ENCODE measurements around the gene FSTL4. TPM values are rescaled to one million over a fixed set of nuclear protein-coding genes. Genes with fewer than 3 reads are reported as not detected.

Gene FSTL4
- total and polyA plus RNA-seq, 2 donors (not counting 1 experiment from before 2014, with no cell fraction given), result 0.31 to 6.7 TPM

DNA sequence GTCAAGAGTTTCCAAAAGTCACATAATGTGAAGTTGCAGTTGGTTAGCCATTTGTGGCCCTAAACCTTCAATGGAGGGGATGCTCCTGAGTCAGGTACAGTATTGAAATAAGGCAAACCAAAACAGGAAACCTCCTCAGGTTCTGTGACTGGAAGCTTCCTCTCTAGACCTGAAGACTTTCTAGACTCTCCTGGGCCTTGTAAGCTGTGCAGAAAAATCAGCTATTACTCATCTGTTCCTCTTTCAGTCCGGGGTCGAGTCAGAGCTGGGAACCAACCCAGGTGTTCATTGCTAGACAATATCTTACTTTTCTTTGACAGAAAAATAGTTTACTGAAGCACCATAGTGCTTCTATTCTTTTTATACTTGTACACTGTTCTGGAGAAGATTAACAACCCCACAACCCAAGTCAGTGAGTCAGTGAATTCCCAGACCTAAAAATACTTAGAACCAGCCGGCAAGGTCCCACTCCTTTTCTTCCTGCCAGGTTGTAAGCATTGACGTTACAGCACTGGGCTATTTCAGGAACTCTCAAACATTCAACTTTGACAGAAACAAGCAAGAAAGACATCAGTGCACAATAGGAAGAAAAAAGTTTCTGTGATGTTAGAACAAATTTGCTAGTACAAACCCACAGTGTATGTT is 47.3 kb downstream of the FSTL4 start:
- no peaks in the 10 kb centered on the region for H3K4me1 ChIP-seq (ENCODE audit: control insufficient read depth in 2 of 2, insufficient read depth in 2 of 2, low read length in 2 of 2)
- TF ChIP-seq, protein P1, sequence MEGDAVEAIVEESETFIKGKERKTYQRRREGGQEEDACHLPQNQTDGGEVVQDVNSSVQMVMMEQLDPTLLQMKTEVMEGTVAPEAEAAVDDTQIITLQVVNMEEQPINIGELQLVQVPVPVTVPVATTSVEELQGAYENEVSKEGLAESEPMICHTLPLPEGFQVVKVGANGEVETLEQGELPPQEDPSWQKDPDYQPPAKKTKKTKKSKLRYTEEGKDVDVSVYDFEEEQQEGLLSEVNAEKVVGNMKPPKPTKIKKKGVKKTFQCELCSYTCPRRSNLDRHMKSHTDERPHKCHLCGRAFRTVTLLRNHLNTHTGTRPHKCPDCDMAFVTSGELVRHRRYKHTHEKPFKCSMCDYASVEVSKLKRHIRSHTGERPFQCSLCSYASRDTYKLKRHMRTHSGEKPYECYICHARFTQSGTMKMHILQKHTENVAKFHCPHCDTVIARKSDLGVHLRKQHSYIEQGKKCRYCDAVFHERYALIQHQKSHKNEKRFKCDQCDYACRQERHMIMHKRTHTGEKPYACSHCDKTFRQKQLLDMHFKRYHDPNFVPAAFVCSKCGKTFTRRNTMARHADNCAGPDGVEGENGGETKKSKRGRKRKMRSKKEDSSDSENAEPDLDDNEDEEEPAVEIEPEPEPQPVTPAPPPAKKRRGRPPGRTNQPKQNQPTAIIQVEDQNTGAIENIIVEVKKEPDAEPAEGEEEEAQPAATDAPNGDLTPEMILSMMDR (IDR thresholded peaks at IDR 0.05), result no peak
- TF ChIP-seq EZH2 (IDR thresholded peaks at IDR 0.05; ENCODE audit: borderline replicate concordance, insufficient read depth, low read depth, low read length, poor library complexity, severe bottlenecking), result no peak
- CTCF ChIA-PET, result no interaction called here
- H4K20me1 ChIP-seq (ENCODE audit: control insufficient read depth, insufficient read depth, low read length, poor library complexity, severe bottlenecking), result no peaks in the 10 kb centered on the region
- H3K9ac ChIP-seq (ENCODE audit: low read length), result no peak overlapping the region
- H3K27me3 ChIP-seq (replicated peaks in 1 of 4; ENCODE audit: control extremely low read depth in 1 of 4, control insufficient read depth in 3 of 4, insufficient read depth in 4 of 4, low read length in 3 of 4), result peaks cover 0 to 13% (median 4%) of the 10 kb centered on the region in 4 experiments
- intact Hi-C loops (cut with micrococcal nuclease), result no loop called here
- no peak overlapping the region for H3K27ac ChIP-seq (ENCODE audit: low read length in 2 of 2)
- 78% methylated on average over 1 of the region's 4 CpGs for WGBS (ENCODE audit: insufficient coverage)
- DNase-seq (no peak), ATAC-seq (ENCODE audit: low read depth) (no peak)
- Mint-ChIP-seq H3K27ac (no peak overlapping the region), H3K4me3 (no peak overlapping the region), H3K4me1 (no peaks in the 10 kb centered on the region), H3K9me3 (ENCODE audit: insufficient read depth) (no peaks in the 10 kb centered on the region), H3K27me3 (peaks cover 44% of the 10 kb centered on the region)
- no peaks in the 10 kb centered on the region for H3K79me2 ChIP-seq (ENCODE audit: control insufficient read depth, insufficient read depth, low read length)
- H3K4me3 ChIP-seq (ENCODE audit: control extremely low read depth in 1 of 5, extremely low read depth in 1 of 5, insufficient read depth in 1 of 5, low read depth in 2 of 5, low read length in 4 of 5), result no peak overlapping the region
- no peak overlapping the region for H3K4me2 ChIP-seq (replicated peaks; ENCODE audit: low read depth, low read length, poor library complexity, severe bottlenecking)
- no peaks in the 10 kb centered on the region for H3K9me3 ChIP-seq (ENCODE audit: control extremely low read depth in 1 of 3, control insufficient read depth in 2 of 3, insufficient read depth in 1 of 3, low read length in 2 of 3)
- H3K36me3 ChIP-seq (replicated peaks in 1 of 2; ENCODE audit: control extremely low read depth in 1 of 2, control insufficient read depth in 1 of 2, extremely low read depth in 1 of 2, insufficient read depth in 2 of 2, low read length in 1 of 2), result no peaks in the 10 kb centered on the region
- POLR2A ChIA-PET, result no interaction called here
- no peak overlapping the region for H2AFZ ChIP-seq (ENCODE audit: insufficient read depth, low read depth, low read length, poor library complexity, severe bottlenecking)

DNA sequence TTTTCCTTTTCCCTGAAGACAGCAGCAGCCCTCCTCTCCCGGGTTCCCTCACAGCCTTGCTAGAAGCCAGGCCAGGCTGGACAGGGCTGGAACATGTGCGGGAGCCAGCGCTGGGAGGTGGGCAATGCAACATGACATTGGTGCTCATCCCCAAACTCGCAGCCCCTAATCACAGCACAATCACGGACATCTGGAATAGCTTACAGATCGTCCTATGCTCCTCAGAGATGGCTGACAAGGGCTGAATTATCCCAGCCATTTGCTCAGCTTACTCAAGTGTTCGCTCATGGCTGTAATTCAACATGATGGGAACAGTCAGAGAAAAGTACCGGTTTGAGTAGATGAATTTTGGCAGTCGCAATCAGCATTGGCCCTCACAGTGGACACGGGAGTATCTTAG is 49.8 kb downstream of the FSTL4 start:
- Histone ChIP-seq H3K9ac (ENCODE audit: low read length) (no peak overlapping the region), H2AFZ (ENCODE audit: insufficient read depth, low read depth, low read length, poor library complexity, severe bottlenecking) (no peak overlapping the region), H3K9me3 (ENCODE audit: control extremely low read depth in 1 of 3, control insufficient read depth in 2 of 3, insufficient read depth in 1 of 3, low read length in 2 of 3) (no peaks in the 10 kb centered on the region), H3K27me3 (replicated peaks in 1 of 4; ENCODE audit: control extremely low read depth in 1 of 4, control insufficient read depth in 3 of 4, insufficient read depth in 4 of 4, low read length in 3 of 4) (peaks cover 0 to 5% (median 2%) of the 10 kb centered on the region in 4 experiments), H4K20me1 (ENCODE audit: control insufficient read depth, insufficient read depth, low read length, poor library complexity, severe bottlenecking) (no peaks in the 10 kb centered on the region), H3K36me3 (replicated peaks in 1 of 2; ENCODE audit: control extremely low read depth in 1 of 2, control insufficient read depth in 1 of 2, extremely low read depth in 1 of 2, insufficient read depth in 2 of 2, low read length in 1 of 2) (no peaks in the 10 kb centered on the region), H3K4me3 (ENCODE audit: control extremely low read depth in 1 of 5, extremely low read depth in 1 of 5, insufficient read depth in 1 of 5, low read depth in 2 of 5, low read length in 4 of 5) (no peak overlapping the region), H3K4me1 (ENCODE audit: control insufficient read depth in 2 of 2, insufficient read depth in 2 of 2, low read length in 2 of 2) (no peaks in the 10 kb centered on the region), H3K79me2 (ENCODE audit: control insufficient read depth, insufficient read depth, low read length) (no peaks in the 10 kb centered on the region), H3K27ac (ENCODE audit: low read length in 2 of 2) (no peak overlapping the region), H3K4me2 (replicated peaks; ENCODE audit: low read depth, low read length, poor library complexity, severe bottlenecking) (no peak overlapping the region)
- intact Hi-C loops (cut with micrococcal nuclease), result no loop called here
- ATAC-seq (ENCODE audit: low read depth), result no peak
- DNase-seq, result no peak
- Mint-ChIP-seq H3K4me3 (no peak overlapping the region), H3K4me1 (no peaks in the 10 kb centered on the region), H3K9me3 (ENCODE audit: insufficient read depth) (no peaks in the 10 kb centered on the region), H3K27ac (no peak overlapping the region), H3K27me3 (peaks cover 52% of the 10 kb centered on the region)
- 87% methylated on average over 10 of the region's 10 CpGs for WGBS (ENCODE audit: insufficient coverage)
- CTCF ChIA-PET, result no interaction called here
- POLR2A ChIA-PET, result no interaction called here
- TF ChIP-seq, protein P1 (IDR thresholded peaks at IDR 0.05), result no peak
- no peak for TF ChIP-seq EZH2 (IDR thresholded peaks at IDR 0.05; ENCODE audit: borderline replicate concordance, insufficient read depth, low read depth, low read length, poor library complexity, severe bottlenecking)

Measured in B cell (primary cell).